HPDE6-E6E7 (cell line): ENCODE results near the gene TDRD10.

Experiments
- DNase-seq: peaks from one replicate; pipeline ENCODE4 v3.0.0; 2011; ENCODE audit warnings: missing footprints; ENCODE audit errors: extremely low spot score

The TDRD10 gene, protein sequence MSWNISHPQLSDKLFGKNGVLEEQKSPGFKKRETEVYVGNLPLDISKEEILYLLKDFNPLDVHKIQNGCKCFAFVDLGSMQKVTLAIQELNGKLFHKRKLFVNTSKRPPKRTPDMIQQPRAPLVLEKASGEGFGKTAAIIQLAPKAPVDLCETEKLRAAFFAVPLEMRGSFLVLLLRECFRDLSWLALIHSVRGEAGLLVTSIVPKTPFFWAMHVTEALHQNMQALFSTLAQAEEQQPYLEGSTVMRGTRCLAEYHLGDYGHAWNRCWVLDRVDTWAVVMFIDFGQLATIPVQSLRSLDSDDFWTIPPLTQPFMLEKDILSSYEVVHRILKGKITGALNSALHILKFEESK

GRCh38 chr1:154502066-154502743 lies at the start of gene TDRD10, which contains the start of gene SHE:
Gene TDRD10 (plus strand): TSS chr1:154502219. CDS start chr1:154506904, 4,685 bp downstream.
Gene SHE (minus strand): TSS chr1:154502412. CDS start chr1:154502026, 386 bp downstream.
- no peak for DNase-seq

DNA sequence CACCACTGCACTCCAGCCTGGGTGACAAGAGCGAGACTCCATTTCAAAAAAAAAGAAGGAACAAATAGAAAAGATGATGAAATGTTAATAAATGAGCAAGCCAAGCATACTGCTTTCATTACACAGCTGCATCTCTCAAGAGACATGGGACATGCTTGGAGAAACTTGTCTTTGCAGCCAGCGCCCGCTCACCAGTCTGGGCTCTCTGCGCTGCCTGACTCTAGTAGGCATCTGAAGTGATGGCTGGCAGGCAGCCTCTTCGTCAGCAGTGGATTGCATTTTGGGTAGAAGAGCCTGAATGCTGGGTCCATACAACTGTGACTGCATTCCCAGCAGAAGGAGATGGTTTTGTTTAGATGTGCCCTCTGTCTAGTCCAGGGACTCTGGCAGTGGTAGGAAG lies 48.9 kb upstream of the TDRD10 start:
- no peak for DNase-seq

DNA sequence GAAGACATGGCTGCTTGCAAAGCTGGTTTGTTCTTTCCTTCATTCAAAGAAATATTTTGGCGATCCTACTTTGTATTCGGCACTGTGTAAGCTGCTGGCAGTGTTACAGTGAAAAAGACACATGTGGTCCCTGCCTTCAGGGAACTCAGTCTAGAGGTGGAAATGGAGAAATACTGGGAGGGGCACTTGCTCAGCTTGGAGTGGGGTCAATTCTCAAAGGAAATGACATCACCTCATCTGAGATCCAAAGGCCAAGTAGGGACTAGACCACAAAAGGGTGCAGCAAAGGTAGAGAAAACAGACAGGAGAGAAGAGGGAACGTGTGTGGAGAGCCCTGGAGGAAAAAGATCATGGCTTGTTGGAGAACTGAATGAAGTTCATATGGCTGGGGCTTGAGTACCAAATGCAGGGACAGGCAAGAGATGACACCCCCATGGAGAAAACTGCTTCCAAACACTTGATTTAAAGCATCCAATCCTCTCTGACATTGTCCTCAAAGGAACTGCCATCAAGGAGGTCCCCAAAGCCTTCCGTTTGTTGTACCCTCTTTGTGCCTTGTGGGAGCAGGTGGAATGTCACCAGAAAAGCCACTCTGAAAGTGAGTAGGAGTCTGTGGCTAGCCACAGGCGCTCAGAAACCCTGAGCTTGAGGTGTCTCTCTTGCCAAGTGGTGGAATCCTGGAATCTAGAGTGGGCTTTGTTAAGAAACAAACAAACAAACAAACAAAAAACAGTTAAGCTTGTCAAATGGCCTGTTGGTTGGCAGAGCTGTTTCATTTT lies 48.3 kb upstream of the TDRD10 start:
- no peak for DNase-seq

DNA sequence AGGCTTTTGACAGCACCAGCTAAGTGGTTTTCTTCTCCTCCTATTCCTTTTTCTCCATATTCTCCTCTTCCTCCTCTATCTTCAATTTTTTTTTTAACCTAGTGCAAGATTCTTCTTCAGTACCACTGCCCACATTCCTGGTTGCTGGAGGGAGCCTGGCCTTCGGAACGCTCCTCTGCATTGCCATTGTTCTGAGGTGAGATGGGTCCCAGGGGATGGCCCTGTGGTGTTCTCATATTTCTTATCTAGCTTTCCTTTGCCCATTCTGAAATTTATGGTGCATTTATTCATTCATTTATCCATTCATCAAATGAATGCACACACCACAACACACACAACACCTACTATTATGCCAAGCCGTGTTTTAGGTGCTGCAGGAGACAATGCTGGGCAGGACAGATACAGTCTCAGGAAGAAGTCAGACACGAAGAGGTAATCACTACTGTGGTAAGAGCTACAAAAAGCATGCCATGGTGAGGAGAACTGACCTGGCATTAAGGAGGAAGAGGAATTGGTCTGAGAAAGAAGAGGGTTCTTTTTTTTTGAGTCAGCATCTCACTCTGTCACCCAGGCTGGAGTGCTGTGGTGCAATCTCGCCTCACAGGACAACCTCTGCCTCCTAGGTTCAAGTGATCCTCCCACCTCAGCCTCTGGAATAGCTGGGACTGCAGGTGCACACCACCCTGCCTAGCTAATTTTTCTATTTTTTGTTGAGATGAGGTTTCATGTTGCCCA lies 47.5 kb upstream of the TDRD10 start:
- no peak for DNase-seq

DNA sequence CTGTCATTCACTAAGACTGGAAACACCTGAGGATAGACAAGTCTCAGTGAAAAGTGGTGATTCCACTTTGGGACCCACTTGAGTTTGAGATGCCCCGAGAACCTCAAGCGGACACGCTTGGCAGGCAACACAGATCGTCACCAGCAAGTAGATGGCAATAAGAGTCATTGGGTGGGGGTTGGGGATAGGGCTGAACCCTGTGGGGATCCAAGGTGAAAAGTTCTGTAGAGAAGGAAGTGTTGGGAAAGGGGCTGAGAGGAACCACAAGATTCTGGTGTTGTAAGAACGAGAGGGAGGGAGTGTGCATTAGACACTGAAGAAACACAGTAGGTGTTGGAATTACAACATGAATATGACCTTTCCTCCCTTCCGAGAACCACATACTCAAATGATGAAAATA lies 45.4 kb upstream of the TDRD10 start:
- DNase-seq: no peak

- DNase-seq: no peak
Observed at GRCh38 chr1:154459080-154459479, 42.9 kb upstream of the TDRD10 start.

GRCh38 chr1:154460695-154461260 lies 41.2 kb upstream of the TDRD10 start:
- DNase-seq: no peak

DNA sequence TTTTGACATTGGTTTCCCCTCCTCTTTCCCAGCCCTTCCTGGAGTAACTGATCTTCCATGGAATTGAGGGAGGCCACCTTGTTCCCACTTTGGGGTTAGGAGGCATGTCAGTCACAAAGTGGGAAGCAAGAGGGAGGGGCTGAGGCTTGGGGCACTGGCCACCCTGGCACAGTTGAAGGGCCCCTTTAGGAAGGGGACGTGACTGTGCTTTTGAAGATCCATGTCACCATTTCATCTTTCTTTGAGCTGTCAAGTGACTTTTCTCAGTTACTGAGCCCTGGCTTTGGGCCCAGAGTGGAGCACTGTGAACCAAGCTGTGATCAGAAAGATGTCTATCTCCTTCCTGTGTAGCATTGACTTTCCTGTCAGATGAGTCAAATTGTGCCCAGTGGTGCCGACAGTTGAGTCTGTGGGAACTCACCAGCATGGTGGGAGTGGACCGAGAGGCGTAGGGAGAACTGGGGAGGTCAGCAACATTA lies 38.5 kb upstream of the TDRD10 start:
- no peak for DNase-seq

DNA sequence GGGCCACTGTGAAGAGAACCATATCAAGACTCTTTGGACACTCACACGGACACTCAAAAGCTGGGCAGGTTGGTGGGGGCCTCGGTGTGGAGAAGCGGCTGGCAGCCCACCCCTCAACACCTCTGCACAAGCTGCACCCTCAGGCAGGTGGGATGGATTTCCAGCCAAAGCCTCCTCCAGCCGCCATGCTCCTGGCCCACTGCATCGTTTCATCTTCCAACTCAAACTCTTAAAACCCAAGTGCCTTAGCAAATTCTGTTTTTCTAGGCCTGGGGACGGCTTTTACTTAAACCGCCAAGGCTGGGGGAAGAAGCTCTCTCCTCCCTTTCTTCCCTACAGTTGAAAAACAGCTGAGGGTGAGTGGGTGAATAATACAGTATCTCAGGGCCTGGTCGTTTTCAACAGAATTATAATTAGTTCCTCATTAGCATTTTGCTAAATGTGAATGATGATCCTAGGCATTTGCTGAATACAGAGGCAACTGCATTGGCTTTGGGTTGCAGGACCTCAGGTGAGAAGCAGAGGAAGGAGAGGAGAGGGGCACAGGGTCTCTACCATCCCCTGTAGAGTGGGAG lies 36.3 kb upstream of the TDRD10 start:
- DNase-seq: no peak

- DNase-seq: no peak
Observed at GRCh38 chr1:154466206-154466605, 35.8 kb upstream of the TDRD10 start.

DNA sequence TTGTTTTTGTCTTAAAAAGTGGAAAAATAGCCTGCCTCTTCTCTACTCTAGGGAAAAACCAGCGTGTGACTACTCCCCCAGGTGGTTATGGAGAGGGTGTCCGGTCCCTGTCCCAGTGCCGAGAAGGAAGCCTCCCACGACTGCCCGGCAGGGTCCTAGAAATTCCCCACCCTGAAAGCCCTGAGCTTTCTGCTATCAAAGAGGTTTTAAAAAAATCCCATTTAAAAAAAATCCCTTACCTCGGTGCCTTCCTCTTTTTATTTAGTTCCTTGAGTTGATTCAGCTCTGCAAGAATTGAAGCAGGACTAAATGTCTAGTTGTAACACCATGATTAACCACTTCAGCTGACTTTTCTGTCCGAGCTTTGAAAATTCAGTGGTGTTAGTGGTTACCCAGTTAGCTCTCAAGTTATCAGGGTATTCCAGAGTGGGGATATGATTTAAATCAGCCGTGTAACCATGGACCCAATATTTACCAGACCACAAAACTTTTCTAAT lies 35.0 kb upstream of the TDRD10 start:
- DNase-seq: no peak

DNA sequence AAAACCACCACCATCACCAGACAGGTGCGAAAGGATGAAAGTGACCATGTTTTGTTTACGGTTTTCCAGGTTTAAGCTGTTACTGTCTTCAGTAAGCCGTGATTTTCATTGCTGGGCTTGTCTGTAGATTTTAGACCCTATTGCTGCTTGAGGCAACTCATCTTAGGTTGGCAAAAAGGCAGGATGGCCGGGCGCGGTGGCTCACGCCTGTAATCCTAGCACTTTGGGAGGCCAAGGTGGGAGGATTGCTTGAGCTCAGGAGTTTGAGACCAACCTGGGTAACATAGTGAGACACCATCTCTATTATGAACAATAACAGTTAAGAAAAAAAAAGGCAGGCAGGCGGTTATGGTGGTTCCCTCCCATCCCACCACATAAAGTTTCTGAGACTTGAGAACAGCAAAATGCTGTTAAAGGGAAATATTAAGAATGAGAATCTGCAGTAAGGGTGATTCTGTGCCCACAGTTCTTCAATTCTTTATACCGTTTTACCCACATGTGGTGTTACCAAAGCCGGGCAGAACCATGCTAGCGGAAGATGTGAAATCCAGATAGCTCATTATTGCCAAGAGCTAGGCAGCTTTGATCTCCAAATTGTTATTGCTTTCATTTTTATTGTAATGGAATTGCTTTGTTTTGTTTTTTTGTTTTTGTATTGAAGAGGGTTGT lies 34.5 kb upstream of the TDRD10 start:
- no peak for DNase-seq

DNA sequence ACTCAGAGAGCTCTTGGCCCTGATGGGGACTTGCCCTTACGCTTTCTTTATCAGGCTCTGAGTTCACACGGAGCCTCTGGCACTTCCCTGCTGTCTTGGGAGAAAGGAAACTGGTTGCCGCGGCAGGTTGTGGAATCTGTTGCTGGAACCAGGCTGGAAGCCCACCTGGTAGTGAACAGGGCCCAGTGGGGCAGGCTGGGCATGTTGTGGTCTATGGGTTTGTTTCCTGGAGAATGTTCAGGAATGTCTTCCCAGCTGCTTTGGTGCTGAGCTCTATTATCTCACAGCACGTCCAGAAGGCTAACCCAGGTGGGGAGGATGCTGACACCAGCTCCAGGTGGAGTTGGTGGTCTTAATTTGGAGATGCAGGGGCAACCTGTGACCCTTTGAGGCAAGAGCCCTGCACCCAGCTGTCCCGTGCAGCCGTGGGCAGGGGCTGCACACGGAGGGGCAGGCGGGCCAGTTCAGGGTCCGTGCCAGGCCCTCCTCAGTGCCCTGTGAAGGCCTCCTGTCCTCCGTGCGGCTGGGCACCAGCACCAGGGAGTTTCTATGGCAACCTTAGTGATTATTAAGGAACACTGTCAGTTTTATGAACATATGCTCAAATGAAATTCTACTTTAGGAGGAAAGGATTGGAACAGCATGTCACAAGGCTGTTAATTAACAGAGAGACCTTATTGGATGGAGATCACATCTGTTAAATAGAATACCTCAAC lies 33.3 kb upstream of the TDRD10 start:
- DNase-seq: no peak

DNA sequence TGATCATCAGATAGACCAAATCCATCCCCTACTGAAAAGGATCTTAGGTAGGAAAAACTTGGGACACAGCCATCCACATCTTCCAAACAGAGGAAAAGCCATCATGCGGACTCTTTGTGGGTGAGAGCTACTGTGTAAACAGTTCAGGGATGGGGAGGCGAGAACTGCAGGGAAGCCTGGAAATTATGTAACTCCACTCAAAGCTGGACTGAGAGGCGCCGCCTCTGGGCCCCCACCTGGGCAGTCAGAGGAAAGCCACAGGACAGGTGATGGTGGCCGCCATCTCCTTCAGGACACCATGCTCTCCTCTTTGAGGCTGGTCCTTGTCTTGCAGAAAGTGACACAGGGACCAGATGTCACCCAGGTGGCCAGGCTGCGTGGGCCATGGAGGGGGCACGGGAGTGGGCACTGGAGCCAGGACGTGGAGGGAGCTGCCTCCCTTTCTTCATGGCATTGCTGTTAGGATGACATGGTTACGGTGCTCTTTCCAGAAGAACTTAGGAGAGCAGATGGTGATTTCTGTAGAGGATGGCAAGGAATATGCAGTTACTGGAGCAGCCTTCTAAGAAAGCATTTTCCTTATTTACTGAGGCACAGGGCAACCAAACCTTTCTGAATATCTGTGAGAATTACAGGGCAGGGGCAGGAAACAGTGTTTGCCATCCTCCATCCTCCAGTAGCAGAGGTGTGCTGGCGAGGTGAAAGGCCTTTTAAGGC lies 32.0 kb upstream of the TDRD10 start:
- DNase-seq: no peak

- DNase-seq: no peak
Observed at GRCh38 chr1:154471304-154471703, 30.7 kb upstream of the TDRD10 start.

- peak; percentile 21 for DNase-seq
Observed at GRCh38 chr1:154474802-154475201, 27.2 kb upstream of the TDRD10 start.

- DNase-seq: peak; percentile 63
Observed at GRCh38 chr1:154476791-154477190, 25.2 kb upstream of the TDRD10 start.

GRCh38 chr1:154478013-154478412 lies 24.0 kb upstream of the TDRD10 start:
- no peak for DNase-seq

GRCh38 chr1:154478639-154479038 lies 23.4 kb upstream of the TDRD10 start:
- DNase-seq: no peak
